ENCODE measurements around the gene COL21A1.

COL21A1 gene

DNA sequence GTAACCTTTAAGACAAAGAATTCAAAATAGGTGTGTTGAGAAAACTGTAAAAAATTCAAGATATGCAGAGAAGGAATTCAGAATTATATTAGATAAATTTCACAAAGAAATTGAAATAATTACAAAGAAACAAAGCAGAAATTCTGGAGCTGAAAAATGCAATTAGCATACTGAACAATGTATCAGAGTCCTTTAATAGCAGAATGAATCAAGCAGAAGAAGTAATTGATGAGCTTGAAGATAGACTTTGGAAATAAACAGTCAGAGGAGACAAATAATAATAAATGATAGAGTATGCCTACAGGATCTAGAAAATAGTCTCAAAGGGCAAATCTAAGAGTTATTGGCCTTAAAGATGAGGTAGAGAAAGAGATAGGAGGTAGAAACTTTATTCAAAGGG lies 131.7 kb downstream of the COL21A1 start:
- DNase-seq = no peak

DNA sequence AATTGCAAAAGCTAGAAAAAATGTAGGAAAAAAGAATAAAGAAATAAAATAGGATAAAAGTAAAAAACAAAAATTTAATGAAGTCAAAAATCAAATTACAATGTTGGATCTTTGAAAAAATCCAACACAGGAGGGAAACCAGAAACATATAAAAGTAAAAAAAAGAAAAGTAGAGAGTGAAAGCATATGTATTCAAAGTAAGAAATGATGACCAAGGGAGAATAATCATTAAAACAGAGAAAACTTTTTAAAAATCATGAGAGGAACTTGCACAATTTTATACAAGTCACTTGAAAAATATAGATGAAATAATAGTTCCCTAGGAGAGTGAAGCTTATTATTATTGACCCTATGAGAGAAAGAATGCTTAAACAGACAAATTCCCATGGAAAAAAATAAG lies 138.2 kb downstream of the COL21A1 start:
- DNase-seq = no peak

DNA sequence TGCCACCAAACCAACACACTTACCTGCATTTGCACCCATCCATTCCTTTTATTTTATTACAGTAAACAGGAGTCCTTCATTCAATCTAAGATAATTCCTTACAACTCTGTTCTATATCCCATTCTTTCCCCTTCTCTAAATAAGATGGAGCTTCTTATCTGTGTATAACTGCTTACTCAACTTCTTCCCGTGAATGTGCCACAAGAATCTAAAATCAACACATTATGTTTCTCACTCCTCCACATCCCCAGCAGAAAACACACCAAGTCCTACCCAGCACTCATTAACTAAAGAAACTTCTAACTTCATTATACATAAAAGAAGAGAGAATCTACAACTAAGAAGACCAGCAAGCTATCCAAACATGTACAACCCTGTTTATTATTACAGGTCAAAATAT lies 141.1 kb downstream of the COL21A1 start:
- no peak for DNase-seq

DNA sequence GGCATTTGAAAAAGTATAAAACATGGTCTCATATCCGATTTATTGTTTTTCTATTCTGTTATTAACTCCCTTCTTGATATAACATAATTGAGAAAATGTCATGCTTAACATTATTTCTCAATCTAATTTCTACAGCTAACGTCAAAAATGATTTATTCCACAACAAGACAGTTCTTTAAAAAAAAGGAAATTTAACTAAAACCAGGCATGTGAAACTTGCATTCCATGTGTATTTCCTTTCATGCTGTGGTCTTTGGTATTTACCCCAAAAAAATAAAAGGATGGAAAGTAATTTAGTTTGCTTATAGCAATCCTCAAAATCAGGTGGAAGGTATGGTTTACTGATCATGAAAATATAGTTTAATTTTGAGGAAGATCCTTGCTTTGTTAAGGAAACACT lies 142.8 kb downstream of the COL21A1 start:
- no peak for DNase-seq

DNA sequence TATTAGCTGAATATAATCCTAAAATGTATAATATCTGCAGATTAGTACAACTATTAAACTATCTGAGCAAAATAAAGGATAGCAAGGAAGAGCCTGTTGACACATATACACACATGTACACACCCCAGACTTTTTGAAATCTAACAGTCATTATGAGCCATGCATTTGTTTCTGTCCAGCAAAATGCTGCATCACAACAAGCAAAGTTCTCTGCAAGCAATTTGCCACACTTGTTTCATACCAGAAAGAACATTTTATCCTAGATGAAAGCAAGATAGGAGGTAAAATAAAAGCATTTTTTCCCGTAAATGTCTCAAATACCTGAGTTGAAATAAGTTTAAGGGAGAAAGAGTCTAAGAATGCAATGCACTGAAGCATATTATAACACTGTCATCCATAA lies 145.2 kb downstream of the COL21A1 start:
- no peak for DNase-seq

DNA sequence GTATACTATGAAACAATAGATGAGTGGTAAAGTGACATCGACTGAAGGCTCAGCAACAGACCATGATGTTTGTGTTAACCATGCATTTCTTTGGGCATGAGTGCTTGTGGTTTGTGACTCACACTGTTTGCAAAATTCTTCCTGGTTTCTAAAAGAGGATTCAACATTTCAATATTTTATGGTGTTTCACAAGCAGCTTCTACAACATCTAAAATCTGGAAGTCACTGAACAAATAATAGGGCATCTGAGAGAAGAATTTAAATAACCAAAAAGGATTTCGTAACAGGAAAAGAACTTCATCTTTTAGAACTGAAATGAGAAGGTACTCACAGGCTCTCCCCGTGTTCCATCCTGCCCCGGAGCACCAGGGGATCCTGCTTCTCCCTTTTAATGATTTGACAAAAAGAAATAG lies 146.2 kb downstream of the COL21A1 start:
- no peak for DNase-seq

DNA sequence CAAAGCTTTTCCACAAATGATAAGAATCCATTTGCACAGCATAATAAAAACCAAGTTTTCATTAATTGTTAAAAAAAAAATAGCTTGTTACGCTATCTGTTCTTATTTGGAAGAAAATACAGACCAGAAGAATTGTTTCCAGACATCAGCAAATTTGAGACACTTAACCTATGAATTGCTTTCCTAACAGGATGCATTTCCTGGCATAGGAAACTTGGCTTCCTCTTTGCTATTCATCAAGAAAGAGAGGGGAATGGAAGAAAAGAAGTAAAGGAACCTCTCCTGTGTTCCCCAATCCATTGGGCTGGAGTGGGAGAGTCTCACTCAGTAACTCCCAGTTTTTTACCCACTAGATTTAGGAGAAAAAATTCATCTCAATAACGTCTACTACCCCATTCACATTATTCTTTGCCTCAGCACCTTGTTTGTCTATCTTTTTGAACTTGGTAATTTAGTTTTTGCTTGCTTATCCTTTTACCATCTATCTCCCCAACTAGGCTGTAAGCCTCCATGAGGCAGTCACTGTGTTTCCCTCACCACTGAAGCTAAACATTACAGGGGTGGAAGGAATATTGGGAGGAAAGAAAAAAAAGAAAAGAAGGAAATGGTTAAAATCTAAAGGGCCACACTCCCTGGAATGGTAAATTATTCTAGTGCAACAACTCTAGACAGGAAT lies 150.3 kb downstream of the COL21A1 start:
- DNase-seq = no peak

DNA sequence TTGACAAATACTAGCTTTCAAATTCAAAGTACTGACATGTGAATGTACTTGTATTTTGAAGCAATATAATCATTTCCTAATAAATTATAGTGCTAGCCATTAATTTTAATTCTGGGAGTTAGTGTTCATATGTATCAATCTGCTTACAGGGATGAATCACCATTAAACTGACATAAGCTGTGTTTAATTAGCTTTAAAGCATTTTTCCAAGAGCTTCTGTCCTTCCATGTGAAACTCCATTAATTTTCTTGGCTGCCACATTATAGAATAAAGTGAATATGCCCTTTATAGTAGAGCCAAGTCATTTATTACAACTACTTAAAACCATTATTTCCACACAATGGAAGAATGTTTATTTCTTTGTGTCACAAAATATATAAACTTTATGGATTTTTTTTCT lies 150.8 kb downstream of the COL21A1 start:
- DNase-seq = no peak

DNA sequence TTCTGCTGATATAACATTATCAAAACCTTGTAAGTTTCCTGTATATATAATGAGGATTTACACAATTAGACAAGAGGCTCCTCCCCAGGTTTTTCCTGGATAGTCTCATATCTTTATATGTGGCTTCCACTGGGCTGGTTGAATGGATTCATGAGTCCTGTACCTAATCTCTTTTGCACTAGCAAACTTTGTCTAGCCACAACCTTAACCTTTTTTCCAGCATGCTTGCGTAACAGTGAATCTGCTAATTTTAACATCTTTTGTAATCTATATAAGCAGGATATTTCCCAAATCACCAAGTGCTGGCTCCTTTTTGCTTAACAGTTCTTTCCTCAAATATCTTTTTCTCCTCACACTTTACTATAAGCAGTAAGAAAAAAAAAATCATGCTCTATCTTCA lies 153.6 kb downstream of the COL21A1 start:
- no peak for DNase-seq

DNA sequence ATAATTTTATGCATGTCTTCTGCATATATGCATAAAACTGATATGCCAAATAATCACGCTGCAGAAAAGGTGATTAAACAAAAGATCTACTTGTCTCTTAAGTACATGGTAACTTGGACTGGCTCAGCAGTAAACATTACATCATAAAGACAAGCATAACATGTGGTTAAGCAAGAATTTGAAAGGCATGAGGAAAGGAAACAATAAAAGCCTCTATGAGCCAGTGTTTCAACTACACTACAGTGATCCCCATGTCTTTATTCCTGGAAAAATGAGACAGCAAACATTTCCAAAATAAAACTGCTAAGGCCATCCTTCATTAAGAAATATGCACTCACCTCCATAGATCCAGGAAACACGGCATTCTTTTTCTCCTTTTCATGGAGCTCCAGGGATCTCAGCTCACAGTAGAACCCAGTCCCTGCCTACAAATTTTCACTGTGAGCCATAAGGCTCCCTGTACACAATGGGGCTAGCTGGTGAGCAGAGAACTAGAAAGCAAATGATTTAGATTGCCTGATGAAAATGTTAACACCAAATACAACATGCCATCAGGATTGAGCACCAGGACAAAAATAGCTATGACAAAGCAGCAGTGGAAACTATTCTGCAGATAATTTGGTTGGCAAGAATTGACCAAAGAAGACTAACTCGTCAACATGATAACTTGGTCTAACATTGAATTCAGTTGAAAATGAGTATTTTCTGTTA lies 156.1 kb downstream of the COL21A1 start:
- DNase-seq = no peak

DNA sequence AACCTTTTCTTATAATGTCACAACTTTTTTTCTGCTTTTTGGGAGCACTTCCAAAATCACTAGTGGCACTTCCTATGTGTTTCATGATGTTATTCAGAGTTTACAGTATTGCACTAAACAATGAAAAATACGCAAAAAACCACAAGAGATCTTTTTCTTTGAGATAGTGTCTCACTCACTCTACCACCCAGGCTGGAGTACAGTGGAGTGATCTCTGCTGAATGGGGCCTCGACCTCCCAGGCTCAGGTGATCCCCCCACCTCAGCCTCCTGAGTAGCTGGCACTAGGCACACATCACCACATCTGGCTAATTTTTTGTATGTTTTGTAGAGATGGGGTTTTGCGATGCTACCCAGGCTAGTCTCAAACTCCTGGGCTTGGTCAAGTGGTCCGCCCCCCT lies 158.7 kb downstream of the COL21A1 start:
- DNase-seq = no peak

DNA sequence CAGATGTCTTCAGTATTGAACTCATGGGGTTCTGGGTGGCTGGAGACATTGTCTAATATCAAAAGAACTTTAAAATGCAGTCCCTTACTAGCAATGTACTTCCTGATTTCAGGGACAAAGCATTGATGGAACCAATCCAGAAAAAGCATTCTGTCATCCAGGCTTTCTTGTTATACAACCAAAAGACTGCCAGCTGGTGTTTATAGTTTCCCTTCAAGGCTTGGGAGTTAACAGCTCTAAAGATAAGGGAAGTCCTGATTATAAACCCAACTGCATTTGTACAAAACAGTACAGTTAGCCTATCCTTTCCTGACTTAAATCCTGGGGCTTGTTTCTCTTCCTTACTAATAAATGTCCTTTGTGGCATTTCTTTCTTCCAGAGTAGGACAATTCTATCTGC lies 160.0 kb downstream of the COL21A1 start:
- DNase-seq = no peak

DNA sequence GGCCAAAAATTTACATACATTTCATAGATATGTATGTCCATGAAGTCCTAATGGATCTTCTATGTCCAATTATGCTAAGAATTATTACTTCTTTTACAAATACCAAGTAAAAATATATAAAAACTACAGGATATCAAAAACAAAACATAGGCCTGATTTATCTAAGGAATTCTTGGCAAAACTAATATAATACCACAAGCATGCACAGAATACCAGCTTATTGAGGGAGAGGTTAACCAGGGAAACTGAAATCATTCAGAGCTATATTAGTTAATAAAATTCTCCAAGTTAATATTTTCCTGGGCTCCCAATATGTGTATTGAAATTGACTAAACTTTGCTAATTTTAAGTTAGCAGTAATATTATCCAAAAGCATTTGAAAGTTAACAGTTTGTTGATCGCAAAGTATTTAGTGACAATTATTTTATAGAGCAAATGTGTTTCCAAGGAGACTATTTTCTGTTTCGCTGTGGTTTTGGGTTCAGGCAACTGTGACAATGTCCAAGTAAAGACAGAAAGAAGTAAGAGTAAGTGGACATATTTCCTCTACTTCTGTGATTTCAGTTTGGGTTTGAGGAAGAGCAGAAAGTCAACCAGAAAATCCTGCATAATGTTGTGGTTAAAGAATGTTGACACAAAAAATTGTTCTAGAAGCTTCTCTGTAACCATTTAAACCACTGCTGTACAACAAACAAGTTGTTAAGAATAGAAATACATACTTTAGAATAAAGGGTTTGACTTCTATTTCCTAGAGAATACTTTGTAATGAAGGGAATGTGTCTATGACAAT lies 167.4 kb downstream of the COL21A1 start:
- DNase-seq = no peak

DNA sequence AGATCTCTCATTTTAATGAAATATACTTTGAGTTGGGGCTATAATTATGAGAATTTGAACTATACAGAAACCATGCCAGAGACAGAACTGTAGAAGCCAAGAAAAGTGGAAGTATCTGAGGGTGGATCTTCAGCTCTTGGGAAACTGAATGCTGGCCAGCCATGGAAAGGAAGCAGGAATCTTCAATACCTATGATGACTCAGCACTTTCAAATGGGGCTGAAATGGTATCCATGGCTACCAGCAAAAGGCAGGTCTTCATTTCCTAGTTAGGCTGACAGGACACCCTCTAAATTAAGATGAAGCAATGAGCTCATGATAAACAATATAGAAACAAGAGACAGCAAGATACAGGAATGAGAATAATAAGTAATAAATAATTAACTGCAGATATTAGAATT lies 171.3 kb downstream of the COL21A1 start:
- DNase-seq = no peak

DNA sequence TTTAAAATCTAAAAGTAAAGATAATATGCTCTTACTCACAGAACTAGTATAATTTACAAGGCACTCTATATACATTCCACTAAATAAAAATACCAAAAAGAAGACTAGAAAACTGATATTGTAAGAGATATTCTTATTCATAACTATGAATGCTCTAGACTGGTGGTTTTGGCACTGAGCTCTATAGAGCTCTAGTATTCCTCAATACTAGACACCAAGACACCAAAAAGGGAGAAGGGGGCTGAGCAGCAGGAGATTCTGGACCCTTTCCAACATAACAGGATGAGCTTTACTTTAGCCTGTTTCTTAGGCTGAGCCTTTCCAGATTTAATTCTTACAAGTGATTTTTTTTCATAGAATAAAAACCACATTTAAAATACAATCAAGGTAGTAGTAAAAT lies 173.6 kb downstream of the COL21A1 start:
- no peak for DNase-seq

DNA sequence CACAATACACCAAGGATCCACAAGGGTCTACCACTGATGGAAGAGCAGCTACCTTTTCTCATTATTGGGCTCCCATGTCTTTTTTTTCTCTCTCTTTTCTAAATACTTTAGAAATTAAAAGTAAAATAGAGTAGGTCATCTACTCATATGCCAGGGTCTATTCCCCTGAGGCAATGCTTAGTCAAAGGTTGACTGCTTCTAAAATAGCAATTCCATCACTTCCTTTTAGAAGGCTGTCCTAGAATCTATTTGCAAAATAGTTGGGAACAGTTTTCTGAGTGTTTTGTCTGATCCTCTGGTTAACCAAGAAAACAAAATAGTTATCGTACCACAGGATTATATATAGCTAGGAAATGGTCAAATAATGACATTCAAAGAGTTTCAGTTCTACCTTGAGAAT lies 174.1 kb downstream of the COL21A1 start:
- no peak for DNase-seq

DNA sequence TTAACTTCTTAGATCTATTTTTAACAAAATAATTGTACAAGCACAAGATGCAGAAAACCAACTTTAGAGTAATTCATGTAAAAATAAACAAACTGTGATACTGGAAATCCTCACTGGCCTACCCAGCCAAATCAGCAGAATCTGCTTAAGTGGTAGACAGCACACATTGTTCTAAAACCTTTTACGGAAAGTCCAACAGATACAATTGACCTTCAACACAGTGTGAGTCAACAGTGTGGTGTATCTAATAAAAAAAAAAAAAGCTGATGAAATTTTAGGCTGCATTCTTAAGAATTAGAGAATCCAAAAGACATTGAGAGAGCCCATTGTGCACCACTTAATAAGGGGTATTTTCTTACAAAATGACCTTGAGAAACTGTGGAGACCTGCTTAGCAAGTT lies 174.5 kb downstream of the COL21A1 start:
- no peak for DNase-seq

DNA sequence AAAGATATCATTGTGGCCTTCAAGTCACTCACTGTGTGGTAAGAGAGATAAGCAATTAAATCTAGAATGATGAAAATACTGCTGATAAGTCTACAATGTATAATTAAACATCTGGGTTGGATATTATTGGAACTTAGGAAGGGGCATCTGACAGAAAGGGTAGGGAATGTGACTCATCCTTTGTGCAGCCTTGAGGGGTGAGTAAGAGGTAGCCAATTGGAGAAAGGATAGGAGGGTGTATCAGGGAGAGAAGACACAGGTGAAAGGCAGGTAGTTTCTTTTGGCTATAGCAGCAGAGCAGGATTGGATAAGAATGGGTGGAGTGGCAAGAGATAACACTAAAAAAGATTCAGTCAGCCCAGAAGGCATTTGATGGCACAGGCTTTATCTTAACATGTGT lies 182.0 kb downstream of the COL21A1 start:
- DNase-seq = no peak

DNA sequence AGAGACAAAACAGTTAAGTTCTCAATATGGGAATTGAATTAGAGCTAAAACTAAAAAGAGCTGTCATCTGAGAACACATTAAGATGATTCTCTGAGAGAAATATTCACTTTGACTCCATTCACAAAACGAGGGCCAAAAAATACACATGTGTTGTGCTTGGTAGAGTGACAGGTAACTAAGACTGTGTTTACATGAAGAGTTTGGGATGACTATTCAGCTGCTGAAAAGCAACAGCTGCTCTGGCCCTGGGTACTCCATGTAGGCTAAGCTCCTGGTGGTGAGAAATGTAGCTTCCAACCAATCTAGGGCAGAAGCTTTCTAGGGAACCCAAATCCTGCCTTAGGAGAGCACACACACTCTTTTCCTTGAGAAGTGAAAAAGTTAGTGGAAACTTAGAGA lies 184.5 kb downstream of the COL21A1 start:
- no peak for DNase-seq

DNA sequence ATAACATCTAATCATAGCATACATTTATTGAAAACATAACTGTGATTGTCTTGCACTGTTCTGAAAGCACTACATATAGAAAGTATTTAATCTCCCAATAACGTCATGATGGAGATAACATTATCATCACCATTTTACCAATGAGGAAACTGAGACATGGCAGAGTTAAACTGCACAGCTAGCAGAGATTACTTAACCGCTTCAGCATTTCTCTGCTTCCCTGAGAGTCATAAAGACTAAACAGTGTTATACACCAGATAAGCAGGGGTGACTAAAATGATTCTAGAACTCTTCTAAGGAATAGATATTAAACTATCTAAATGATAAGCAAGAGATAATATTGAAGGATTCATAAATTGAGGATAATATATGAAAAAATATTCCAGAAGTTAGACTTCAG lies 188.7 kb downstream of the COL21A1 start:
- no peak for DNase-seq

DNA sequence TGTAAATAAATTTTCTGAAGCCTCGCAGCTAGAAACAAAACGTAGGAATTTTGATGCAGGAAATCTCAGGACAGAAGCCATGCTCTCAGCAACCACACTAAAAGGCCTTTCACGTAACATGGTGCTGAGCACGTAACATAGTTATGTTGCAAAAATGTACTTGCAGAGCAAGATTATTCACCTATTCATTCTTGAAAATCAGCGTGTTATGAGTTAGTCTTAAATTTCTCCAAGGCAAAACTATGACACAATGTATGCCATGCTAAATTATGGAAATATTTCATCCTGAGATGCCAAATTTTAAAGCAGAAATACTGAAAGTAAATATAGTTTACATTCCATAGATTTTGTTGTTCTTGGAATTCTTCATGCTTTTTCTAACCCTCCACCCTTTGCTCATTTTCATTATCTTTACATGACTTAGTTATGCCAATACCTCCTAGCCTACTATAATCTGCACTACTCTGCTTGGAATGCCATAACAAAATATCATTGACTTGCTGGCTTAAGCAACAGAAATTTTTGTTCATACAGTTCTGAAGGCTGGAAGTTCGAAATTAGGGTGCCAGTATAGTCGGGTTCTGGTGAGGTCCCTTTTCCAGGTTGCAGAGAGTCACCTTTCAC lies 192.2 kb downstream of the COL21A1 start:
- DNase-seq = no peak

DNA sequence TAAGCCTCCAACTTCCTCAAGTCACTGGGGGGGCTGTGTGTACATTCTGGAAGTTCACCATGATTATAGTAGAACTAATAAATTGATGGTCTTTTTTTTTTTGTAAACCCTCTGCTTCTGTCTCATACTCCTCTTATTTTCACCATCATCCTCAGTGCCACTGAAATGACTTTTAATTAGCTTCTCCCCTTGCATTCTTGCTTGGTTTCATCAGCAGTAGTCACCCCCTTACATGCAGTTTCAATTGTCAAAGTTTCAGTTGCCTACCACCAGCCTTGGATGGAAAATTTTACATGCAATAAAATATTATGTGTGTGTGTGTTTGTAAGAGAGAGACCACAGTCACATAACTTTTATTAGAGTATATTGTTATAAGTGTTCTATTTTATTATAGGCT lies 196.2 kb downstream of the COL21A1 start:
- DNase-seq = no peak

Data from hypothalamus (tissue), 51 donors.